B cell (primary cell): ENCODE data around the gene SMARCE1. TPM values are rescaled to one million over a fixed set of nuclear protein-coding genes. Genes with fewer than 3 reads are reported as not detected.

Experiments used
- ATAC-seq: fragments of 200-7000 bp; cut with Tn5 transposase; one replicate; pipeline ENCODE4 v1.10.0; 2021; ENCODE audit warnings: low read depth, mild to moderate bottlenecking, moderate number of reproducible peaks, moderate library complexity
- CTCF ChIA-PET: fragments of 350-600 bp; sonication (Branson Sonifier 250); formaldehyde crosslinking; loops from one replicate; lab custom pipeline; 2021; ENCODE audit warnings: antibody characterized with exemption, inconsistent platforms; lab: Charles Lee
- POLR2A ChIA-PET: fragments of 350-600 bp; sonication (Branson Sonifier 250); formaldehyde crosslinking; loops from one replicate; lab custom pipeline; 2021; ENCODE audit warnings: antibody characterized with exemption; lab: Charles Lee
- DNase-seq: peaks from one replicate; pipeline ENCODE4 v3.0.0; 2013
- H2AFZ ChIP-seq: 2 replicates; pipeline ENCODE4 v1.6.1; 2012; ENCODE audit warnings: mild to moderate bottlenecking, low read depth, low read length; ENCODE audit not compliant: insufficient read depth, poor library complexity, severe bottlenecking
- H3K27ac ChIP-seq, 2 donors: 1 replicate in 1 of 2; 2 replicates in 1 of 2; pipeline ENCODE4 v1.5.1; 2012 to 2013; ENCODE audit warnings: low read length in 2 of 2, mild to moderate bottlenecking in 2 of 2, moderate library complexity in 1 of 2
- H3K27me3 ChIP-seq, 4 experiments: fragments of 200-600 bp in 1 of 4; sonication (generic) in 1 of 4; replicated peaks in 1 of 4; 1 replicate in 2 of 4; 2 replicates in 2 of 4; pipeline versions ENCODE4 v1.6.1 to v1.7.0; 2013 to 2016; ENCODE audit warnings: low read length in 3 of 4, mild to moderate bottlenecking in 2 of 4, mixed read lengths in 1 of 4, moderate library complexity in 1 of 4; ENCODE audit not compliant: insufficient read depth in 4 of 4, control insufficient read depth in 3 of 4; ENCODE audit errors: control extremely low read depth in 1 of 4
- H3K36me3 ChIP-seq, 2 experiments: replicated peaks in 1 of 2; 1 replicate in 1 of 2; 2 replicates in 1 of 2; pipeline versions ENCODE4 v1.6.1 to v1.7.1; 2013; ENCODE audit warnings: low read length in 1 of 2; ENCODE audit not compliant: insufficient read depth in 2 of 2, control insufficient read depth in 1 of 2; ENCODE audit errors: control extremely low read depth in 1 of 2, extremely low read depth in 1 of 2
- H3K4me1 ChIP-seq, 2 donors: fragments of 200-600 bp in 1 of 2; sonication (generic) in 1 of 2; 1 replicate in 1 of 2; 2 replicates in 1 of 2; pipeline versions ENCODE4 v1.5.1 to v1.6.1; 2013 to 2017; ENCODE audit warnings: low read length in 2 of 2; ENCODE audit not compliant: control insufficient read depth in 2 of 2, insufficient read depth in 2 of 2
- H3K4me2 ChIP-seq: replicated peaks from 2 replicates; pipeline ENCODE3; 2012; ENCODE audit warnings: mild to moderate bottlenecking, low read depth, low read length; ENCODE audit not compliant: poor library complexity, severe bottlenecking
- H3K4me3 ChIP-seq, 5 experiments: fragments of 200-600 bp in 1 of 5; sonication (generic) in 1 of 5; 1 replicate in 3 of 5; 2 replicates in 2 of 5; pipeline versions ENCODE4 v1.5.1 to v1.7.0; 2011 to 2016; ENCODE audit warnings: low read length in 4 of 5, mild to moderate bottlenecking in 4 of 5, low read depth in 2 of 5, control low read depth in 1 of 5, moderate library complexity in 1 of 5; ENCODE audit not compliant: insufficient read depth in 1 of 5; ENCODE audit errors: control extremely low read depth in 1 of 5, extremely low read depth in 1 of 5
- H3K79me2 ChIP-seq: fragments of 200-600 bp; sonication (generic); one replicate; pipeline ENCODE4 v1.6.0; 2016; ENCODE audit warnings: low read length; ENCODE audit not compliant: control insufficient read depth, insufficient read depth
- H3K9ac ChIP-seq: fragments of 200-600 bp; sonication (generic); 2 replicates; pipeline ENCODE4 v1.6.1; 2017; ENCODE audit warnings: mild to moderate bottlenecking, low read length, moderate library complexity
- H3K9me3 ChIP-seq, 3 donors: one replicate each; pipeline versions ENCODE4 v1.6.1 to v1.7.1; 2013; ENCODE audit warnings: low read length in 2 of 3; ENCODE audit not compliant: control insufficient read depth in 2 of 3, insufficient read depth in 1 of 3; ENCODE audit errors: control extremely low read depth in 1 of 3
- H4K20me1 ChIP-seq: 2 replicates; pipeline ENCODE4 v1.6.0; 2012; ENCODE audit warnings: mild to moderate bottlenecking, low read length; ENCODE audit not compliant: insufficient read depth, control insufficient read depth, poor library complexity, severe bottlenecking
- H3K27ac Mint-ChIP-seq: one replicate; pipeline ENCODE4 v1.8.0; 2021; ENCODE audit warnings: mixed read lengths
- H3K27me3 Mint-ChIP-seq: one replicate; pipeline ENCODE4 v1.8.0; 2021; ENCODE audit warnings: mixed read lengths
- H3K4me1 Mint-ChIP-seq: one replicate; pipeline ENCODE4 v1.8.0; 2021; ENCODE audit warnings: mixed read lengths
- H3K4me3 Mint-ChIP-seq: one replicate; pipeline ENCODE4 v1.8.0; 2021; ENCODE audit warnings: mixed read lengths
- H3K9me3 Mint-ChIP-seq: one replicate; pipeline ENCODE4 v1.8.0; 2022; ENCODE audit warnings: mixed read lengths; ENCODE audit not compliant: insufficient read depth
- CTCF ChIP-seq: fragments of 200-600 bp; IDR thresholded peaks from one replicate; pipeline ENCODE4 v1.8.0; 2022; ENCODE audit warnings: antibody characterized with exemption, mild to moderate bottlenecking
- EZH2 ChIP-seq: IDR thresholded peaks from 2 replicates; pipeline ENCODE4 v1.6.1; 2012; ENCODE audit warnings: borderline replicate concordance, low read depth, mild to moderate bottlenecking, moderate library complexity, low read length; ENCODE audit not compliant: insufficient read depth, poor library complexity, severe bottlenecking
- WGBS: methylation state at CpG from one replicate; pipeline ENCODE4 v1.1.5; 2013; ENCODE audit warnings: missing lambda C conversion rate; ENCODE audit not compliant: insufficient coverage; 5-methylcytosine and 5-hydroxymethylcytosine counted together
- intact Hi-C: fragments of 100-400 bp; cut with micrococcal nuclease; formaldehyde crosslinking; loops from one replicate; pipeline ENCODE4 v1.10.0; 2022
- polyA plus RNA-seq: library from polyadenylated mRNA; depleted of rRNA; stranded (reverse); fragments of >200 nt; gene quantifications from 2 replicates; pipeline ENCODE4 v1.2.3, GENCODE V29; 2012
- total RNA-seq, 2 donors: library from RNA; stranded (reverse); fragments of 120-200 nt in 1 of 2; gene quantifications; 1 replicate in 1 of 2; 2 replicates in 1 of 2; pipeline versions ENCODE4 v1.2.3 to v1.2.4, GENCODE V29; 2013 to 2022

Gene SMARCE1
- total and polyA plus RNA-seq, 2 donors (not counting 1 experiment from before 2014, with no cell fraction given), result 19.9 to 128 TPM

- no peaks in the 10 kb centered on the region for H3K79me2 ChIP-seq
- Mint-ChIP-seq H3K27ac (peak overlapping the region; percentile 46), H3K4me3 (no peak overlapping the region), H3K9me3 (no peaks in the 10 kb centered on the region), H3K27me3 (no peaks in the 10 kb centered on the region), H3K4me1 (peaks cover 58% of the 10 kb centered on the region)
- TF ChIP-seq EZH2, result no peak
- TF ChIP-seq CTCF, result no peak
- H3K9me3 ChIP-seq, result no peaks in the 10 kb centered on the region
- DNase-seq (no peak), ATAC-seq (no peak)
- H2AFZ ChIP-seq, result no peak overlapping the region
- ChIA-PET CTCF (interaction anchor here (0.7 to 4.8 kb wide), 4 partner anchors 10 to 51 kb away, joined by 3 to 45 read pairs (median 14); no protein-coding TSS in a partner anchor), POLR2A (interaction anchor here (4.1 kb wide), 1 partner anchor 10 kb away, joined by 22 read pairs; no protein-coding TSS in a partner anchor)
- peaks cover 37 to 39% of the 10 kb centered on the region in 2 donors for H3K4me1 ChIP-seq
- H3K36me3 ChIP-seq, result no peaks in the 10 kb centered on the region
- no peak overlapping the region for H3K4me3 ChIP-seq
- intact Hi-C loops, result no loop called here
- no peaks in the 10 kb centered on the region for H4K20me1 ChIP-seq
- no peaks in the 10 kb centered on the region for H3K27me3 ChIP-seq
- no peak overlapping the region for H3K9ac ChIP-seq
- H3K27ac ChIP-seq, result no peak overlapping the region
- H3K4me2 ChIP-seq, result no peak overlapping the region
- 93% methylated on average over 5 of the region's 8 CpGs for WGBS
Measured at GRCh38 chr17:40604327-40605080, 43.1 kb downstream of the SMARCE1 start.
